ENCODE measurements around the gene LRRC26.
"Not testable (repeated sequence)": the region's sequence is repeated elsewhere in the genome, so short reads cannot be mapped to it uniquely, and the experiment has no call there.

The LRRC26 gene

DNA sequence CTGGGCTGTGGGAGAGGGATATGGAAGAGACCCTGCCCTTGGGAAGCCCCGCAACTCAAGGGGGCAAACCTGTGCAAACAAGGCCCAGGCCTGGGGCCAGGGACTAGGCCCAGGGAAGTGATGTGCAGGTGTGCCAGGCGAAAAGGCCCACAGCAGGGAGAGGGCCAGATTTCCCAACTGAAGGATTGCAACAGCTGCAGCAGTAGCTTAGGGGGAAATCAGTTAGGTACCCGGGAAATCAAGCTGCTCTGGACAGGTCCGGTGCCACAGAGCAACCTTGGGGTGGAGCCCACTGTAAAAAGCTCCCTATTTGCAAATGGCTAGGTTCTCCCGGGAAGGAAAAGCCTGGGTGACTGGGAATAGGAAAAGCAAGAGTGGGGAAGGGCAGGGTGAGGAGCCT lies 20.5 kb downstream of the LRRC26 start:
- DNase-seq: no peak

DNA sequence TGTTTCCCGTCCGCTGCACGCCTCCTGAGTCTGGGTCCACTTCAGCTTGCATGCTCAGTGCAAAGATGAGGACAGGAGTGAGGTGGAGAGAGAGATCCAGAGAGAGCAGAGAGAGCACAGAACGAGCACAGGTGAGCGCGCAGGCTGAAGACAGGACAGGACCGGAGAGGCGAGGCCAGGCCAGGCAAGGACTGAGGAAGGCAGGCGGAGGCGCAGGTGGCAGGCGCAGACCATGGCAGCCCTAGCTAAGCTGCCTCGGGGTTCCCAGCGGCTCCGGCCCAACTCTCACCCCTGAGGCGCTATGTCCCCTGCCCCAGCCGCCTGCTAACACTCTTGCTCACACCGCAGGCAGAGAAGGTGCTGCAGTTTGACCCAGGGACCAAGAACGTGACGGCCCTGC lies 21.2 kb downstream of the LRRC26 start:
- DNase-seq: no peak

DNA sequence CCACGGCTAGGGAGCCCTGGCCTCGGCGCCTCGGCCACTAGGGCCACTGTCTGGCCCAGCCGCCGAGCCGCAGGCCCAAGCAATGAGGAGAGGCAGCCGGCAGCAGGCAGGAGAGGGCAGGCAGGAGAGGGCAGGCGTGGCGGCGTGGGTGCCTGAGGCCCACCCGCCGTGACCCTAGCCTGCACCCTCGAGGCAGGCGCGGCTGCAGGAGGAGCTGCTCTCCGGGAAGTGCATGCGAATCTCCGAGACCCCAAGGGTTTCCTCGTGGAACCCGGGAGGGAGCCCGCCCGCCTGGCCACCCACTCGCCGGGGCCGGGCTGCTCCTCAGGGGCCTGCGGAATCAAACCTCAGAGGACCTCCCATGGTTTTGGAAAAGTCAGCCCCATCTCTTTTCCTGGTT lies 21.6 kb downstream of the LRRC26 start:
- DNase-seq: no peak

DNA sequence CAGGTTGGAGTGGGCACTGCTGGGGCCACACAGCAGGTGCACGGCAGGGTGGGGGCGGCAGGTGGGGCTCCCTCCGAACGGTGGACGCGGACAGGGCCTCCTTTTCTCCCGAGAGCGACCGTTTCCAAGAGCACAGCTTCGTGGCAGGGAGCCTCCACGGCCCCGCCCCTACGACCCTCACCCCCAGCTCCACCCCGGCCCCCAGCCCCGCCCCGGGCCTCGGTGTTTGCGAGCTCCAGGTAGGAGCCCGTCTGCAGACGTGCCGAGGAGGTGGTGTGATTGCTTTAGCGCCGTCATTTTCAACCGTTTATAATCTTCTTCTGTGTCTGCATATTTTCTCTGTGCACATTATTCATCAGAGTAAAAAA lies 22.1 kb downstream of the LRRC26 start:
- no peak for DNase-seq

DNA sequence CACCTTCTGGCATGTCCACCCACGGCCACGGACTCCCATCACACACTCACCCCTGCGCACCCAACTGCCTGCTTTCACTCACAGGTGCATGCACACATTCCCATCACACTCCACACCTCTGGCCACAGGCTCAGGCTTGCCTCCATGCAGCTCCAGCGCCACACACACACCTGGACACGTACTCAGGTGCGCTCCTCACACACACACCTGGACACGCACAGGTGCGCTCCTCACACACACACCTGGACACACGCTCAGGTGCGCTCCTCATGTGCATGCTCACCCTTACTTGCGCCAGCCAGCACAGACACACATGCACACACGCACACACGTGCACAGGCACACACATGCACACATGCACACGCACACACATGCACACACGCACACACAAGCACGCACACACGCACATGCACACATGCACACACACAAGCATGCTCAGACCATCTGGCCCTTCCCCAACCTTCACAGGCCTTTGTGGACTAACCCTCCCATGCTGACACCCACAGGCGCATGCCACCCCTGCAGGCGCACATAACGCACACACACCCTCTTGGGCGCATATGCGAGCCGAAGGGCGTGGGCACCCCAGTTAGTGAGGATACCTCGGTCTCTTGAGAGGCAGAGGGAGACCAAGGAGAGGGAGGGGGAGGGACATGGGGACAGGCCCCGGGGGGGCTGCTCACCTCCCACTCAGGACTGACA lies 22.6 kb downstream of the LRRC26 start:
- DNase-seq: no peak

DNA sequence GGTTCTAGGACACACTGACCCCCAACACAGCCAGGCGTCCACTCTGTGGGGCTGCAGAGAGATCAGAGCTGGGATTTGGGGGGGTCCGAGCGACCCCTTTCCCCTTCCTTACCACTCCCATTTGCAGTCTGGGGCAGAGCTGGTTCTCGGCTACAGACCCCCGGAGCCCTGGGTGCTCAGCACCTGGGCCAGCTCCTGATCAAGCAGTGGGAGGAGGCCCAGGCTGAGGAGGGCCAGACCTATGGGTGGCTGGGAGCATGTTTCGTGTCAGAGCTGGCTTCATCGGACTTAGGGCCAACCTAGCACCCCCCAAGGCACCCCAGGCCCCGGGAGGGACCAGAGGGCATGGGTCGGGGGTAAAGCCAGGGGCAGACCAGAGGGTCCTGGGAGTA lies 23.3 kb downstream of the LRRC26 start:
- no peak for DNase-seq

DNA sequence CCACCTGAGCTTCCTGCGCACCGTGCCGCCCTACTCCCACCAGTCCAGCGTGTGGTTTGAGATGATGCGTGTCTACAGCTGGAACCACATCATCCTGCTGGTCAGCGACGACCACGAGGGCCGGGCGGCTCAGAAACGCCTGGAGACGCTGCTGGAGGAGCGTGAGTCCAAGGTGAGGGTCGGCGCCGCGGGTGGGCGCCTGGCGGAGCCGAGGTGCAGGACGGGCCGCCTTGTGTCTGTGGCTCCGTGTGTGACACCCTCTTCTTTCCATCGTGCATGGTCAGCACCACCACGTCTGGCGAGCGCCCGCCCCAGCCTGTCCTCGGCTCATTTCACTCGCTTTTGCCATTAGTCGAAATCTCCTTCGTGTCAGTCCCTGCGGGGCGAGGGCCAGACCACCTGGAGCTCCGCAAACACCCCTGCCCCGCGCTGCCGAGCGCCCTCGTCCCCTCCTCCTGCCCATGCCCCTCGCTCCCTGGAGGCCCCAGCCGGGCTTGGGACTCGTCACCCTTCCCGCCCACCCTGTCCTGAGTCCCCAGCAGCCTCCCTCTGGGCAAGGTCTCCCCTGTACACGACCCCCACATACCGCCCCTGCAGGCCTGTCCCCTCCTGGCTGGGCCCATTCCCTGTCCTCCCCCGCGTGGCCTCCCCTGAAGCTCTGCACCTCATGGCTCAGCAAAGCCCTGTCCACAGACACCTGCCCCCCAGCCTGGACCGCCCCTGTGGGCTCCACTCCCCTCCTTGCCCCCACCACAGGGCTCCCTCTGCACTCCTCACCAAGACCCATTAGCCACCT lies 23.9 kb downstream of the LRRC26 start:
- DNase-seq: no peak

DNA sequence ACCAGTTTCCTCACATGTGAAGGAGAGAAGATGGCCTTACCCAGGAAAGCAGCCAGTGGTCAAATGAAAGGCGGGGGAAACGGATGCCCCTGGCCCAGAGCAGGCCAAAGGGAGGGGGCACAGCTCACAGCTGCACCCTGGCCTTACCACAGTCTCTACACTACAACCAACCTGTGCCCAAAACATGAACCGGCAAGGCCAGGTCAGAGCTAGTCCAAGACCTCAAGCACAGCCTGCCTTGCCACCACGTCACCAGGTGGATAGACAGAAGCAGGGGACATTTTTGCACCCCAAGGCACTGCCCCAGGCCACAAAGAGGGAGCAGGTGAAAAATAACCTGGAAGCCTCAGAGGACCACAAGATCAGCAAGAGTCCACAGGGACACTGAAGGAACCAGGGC lies 26.4 kb downstream of the LRRC26 start:
- no peak for DNase-seq

DNA sequence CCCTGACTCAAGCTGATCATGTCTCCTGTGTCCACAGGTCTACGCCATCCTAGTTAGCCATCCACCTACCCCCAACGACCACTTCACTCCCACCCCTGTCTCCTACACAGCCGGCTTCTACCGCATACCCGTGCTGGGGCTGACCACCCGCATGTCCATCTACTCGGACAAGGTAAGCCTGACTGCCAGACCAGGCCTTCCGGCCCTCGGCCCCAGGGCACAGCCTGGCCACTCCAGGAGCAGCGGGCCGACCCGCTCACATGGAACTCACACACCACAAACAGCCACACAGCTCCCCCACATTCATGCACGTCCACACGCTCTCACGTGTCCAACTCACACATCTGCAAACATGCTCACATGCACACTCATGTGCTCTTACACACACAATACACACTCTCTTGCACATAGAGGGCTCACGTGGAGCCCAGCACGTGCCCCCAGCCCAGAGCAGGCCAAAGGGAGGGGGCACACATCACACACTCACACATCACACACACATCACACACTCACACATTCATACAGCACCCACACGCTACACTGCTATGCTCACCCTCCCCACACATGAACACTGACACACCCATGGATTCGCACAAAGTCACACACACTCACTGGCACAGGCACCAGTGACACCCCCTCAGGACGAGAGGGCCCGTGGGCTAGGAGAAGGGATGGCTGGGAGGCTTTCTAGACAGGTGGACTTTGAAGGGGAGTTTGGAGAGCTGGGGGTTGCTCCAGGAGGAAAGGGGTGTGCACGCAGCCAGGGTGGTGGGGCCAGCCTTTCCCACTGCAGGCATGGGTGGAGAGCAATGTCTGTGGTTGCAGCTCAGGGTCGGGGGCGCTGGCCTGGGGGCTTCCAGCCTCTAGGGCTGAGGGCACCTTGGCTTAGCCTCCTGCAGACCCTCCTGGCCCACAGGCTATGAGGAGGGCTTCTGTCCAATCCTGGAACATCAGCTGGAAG lies 27.6 kb downstream of the LRRC26 start:
- no peak for DNase-seq

DNA sequence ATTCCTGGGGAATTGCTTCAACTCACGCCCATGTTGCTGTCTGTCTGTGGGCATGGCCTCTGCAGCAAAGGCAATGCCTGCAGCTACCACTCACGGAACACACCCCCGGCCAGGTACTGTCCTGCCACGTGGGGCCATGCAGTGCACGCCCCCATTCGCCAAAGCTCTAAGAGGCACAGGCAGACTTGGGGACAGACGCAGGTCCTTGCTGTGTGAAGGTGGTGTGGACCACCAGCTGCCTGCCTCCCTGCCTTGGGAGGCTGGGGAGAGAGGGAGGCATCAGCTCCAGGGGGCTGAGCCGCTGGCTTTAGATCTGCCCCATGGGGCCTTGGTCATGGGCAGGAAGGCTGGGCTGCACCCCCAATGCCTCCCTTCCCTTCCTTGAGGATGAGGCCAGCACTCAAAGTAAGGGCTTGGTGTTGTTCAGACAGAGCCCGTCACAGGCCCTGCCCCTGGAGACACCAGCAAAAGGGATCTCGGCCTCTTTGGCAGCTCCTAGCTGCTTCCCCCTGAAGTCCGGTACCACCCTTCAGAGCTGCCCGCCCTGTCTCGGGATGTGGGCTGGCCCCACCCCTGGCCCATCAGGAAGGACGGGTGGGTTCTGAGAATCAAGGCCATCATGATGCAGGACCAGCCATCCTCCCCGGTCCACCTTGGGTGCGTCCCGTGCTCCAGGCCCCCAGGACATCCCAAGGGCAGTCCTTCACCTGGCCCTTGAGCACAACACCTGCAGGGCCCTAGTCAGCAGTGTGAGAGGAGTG lies 28.6 kb downstream of the LRRC26 start:
- no peak for DNase-seq

DNA sequence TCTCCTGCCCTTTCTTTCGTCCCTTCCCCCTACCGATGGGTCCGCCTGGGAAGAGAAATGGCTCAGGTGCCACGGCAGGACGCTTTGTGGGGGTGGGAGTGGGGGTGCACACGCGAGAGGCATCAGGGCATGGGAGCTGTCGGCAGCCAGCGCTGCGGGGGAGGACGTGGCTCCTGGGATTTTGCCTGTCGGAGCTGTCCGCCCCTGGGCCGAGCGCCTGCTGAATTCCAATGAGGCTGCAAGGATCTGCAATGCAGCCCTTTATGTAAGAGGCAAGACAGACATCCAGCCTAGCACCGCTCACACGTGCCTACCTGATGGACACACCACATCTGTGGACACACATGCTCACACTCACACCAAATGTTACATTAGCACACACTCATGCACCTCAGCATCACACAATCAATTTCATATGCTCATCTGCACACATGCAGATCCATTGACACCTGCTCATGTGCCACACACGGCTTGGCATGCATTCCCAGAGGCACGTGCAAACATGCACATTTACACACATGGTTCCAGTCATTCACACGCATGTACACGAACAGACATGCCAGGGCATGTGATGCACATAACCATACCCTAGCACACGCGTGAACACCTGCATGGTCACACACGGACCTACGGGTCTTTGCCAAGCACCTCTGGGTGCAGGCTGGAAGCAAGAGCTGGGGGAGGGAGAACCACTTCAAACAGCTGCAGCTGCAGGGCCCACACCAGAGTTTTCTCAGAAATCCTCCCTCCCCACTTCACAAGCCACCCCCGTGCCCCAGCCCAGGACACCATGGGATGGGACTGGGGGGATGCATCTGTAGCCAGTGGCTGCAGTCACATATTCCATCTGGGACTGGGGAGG lies 29.5 kb downstream of the LRRC26 start:
- no peak for DNase-seq

DNA sequence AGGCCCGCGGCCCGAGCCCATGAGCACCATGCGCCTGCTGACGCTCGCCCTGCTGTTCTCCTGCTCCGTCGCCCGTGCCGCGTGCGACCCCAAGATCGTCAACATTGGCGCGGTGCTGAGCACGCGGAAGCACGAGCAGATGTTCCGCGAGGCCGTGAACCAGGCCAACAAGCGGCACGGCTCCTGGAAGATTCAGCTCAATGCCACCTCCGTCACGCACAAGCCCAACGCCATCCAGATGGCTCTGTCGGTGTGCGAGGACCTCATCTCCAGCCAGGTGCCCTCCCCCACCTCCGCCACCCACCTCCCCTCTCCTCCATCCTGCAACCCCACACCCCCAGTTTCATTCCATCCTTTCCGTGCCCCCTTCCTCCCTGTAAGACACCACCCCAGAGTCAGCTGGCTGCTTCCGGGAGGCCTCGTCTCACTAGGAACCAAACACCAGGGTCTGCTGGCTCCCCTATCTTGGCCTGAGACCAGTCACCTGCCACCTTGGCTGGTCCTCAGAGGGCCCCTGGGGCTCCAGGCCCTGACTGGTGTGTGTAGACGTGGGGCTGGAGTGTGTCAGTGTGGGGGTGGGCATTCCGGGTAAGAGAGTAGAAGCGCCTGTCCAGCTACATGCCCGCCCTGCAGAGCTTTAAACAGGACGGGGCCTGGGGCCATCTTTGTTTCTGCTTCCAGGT lies 30.2 kb downstream of the LRRC26 start:
- no peak for DNase-seq

DNA sequence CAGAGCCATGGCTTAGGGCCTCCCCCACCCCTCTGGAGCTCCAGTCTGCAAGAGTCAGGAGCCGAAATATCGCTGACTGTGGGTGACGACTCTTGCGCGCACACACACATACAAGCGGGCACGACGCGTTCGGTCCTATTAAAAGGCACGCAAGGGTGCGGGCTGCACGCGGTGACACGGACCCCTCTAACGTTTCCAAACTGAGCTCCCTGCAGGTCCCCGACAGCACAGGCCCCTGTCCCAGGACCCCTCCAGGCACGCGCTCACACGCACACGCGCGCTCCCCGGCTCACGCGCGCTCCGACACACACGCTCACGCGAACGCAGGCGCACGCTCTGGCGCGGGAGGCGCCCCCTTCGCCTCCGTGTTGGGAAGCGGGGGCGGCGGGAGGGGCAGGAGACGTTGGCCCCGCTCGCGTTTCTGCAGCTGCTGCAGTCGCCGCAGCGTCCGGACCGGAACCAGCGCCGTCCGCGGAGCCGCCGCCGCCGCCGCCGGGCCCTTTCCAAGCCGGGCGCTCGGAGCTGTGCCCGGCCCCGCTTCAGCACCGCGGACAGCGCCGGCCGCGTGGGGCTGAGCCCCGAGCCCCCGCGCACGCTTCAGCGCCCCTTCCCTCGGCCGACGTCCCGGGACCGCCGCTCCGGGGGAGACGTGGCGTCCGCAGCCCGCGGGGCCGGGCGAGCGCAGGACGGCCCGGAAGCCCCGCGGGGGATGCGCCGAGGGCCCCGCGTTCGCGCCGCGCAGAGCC lies 31.0 kb downstream of the LRRC26 start, which contains the start of gene GRIN1:
GRIN1 (plus strand) TSS at position 433 of the 746 bp plus-strand sequence. CDS start 333 bp downstream, outside the sequence.
- DNase-seq: no peak

DNA sequence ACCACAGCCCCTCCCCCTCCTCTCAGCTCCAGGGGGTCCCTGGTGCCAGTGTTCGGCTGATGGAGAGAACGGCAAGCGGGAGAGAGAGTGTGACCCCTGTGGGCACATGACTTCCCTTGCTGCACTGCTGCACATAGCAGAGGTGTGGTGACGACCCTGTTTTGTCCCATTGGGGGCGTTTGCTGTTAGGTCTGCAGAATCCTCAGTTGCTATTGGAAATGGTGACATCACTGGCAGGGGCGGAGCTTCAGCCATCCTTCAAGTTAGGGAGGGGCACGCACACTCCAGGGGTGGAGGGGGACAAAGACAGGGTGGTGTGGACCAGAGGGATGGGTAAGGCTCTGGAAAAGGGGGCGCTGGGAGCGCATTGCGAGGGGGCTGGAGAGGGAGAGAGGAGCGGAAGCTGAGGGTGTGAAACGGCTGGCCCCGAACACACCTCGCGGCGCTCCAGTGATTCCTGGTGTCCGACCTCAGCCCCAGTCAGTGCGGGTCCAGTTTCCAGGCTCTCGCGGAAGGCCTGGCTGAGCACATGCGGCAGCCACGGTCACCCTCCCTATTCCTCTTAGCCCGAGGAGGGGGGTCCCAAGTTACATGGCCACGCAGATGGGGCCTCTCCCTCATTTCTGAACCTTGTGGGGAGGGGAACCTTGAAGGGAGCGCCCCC lies 31.7 kb downstream of the LRRC26 start:
- DNase-seq: peak in 1 of 2 experiments; percentile 47

DNA sequence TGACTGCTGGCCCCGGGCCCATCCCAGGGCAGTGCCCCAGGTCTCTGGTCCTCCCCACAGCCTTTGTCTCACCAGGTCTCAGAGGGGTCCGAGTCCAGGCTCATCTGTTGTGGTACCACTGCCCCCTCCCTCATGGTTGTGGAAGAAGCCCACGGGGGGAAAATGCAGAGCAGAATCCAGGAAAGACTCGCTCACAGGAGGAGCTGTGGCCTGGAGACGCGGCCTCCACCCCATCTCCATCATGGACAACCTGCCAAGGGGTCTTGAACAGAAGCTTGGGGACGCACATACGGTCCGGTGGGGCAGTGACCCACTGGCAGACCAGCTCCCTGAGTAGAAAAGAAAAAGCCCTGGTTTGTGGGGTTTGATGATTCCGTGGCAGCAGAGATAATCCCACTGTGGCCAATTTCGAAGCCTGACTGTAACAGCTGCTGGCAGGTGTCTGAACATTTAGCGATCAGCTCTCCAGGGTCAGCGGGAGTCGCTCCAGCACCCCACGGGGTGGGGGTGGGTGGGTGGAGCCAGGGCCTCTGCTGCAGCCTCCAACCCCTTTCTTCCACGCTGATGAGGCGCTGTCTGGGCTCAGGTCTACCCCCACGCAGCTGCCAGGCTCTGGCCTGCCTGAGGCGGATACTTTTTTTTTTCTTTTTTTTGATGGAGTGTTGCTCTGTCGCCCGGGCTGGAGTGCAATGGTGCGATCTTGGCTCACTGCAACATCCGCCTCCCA lies 32.8 kb downstream of the LRRC26 start:
- DNase-seq: no peak

DNA sequence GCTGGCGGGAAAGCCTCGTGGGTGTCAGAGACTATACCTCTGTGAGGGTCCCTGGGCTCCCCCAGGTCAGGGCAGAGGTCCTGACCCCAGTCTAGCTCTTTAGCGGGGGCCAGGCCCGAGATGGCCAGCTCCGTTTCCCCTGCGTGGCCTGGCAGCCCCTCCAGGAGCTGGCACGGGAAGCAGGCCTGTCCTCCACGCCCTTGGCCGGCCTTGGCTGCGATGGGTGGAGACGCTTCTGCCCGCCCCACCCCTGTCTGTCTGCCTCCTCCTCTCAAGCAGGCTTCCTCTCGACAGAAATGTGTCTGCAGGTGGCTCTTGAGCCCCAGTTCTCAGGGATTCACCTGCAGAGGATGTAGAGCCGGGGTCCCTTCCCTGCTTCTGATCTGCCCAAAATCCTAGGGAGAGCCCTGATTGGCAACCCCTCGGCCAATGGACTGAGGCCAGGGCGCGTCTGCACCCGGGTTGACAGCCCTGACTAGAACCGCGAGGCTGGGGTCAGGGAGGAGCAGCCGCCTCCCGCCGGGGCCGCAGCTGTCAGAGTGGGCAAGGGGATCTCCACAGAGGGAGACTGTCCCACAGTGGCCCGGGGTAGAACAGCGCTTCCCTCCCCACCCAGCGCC lies 33.5 kb downstream of the LRRC26 start:
- no peak for DNase-seq

DNA sequence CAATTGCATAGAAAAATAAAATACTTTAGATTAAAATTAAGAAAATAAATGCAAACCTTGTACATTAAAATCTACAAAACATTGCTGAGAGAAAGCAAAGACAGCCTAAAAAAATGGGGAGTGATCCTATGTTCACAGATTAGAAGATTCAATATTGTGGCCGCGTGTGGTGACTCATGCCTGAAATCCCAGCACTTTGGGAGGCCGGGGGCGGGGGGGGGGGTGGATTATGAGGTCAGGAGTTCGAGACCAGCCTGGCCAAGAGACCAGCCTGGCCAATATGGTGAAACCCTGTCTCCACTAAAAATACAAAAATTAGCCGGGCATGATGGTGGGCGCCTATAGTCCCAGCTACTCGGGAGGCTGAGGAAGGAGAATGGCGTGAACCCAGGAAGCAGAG lies 34.7 kb downstream of the LRRC26 start:
- not testable (repeated sequence) for DNase-seq

DNA sequence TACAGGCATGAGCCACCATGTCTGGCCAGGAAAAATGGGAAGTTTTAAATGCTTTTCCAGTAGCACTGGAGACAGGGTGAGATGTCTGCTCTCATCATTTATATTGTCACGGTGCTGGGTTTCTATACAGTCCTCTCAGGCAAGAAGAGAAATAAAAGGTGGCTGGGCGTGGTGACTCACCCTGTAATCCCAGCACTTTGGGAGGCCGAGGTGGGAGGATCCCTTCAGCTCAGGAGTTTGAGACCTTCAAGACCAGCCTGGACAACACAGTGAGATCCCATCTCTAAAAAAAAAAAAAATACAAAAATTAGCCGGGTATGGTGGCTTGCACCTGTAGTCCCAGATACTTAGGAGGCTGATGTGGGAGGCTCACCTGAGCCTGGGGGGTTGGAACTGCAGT lies 35.7 kb downstream of the LRRC26 start:
- DNase-seq: no peak

Data from SW 1271 (cell line).